SK-N-SH (cell line): Measurements from ENCODE around the gene SAT1. TPM values are rescaled to one million over a fixed set of nuclear protein-coding genes. Genes with fewer than 3 reads are reported as not detected.

ENCODE experiments used
- CTCF ChIA-PET: fragments of 300-600, 350-600 bp; formaldehyde crosslinking; extraction: SDS; loops from one replicate; lab custom pipeline; 2021; lab: Yijun Ruan, JAX
- POLR2A ChIA-PET: fragments of 350-600 bp; sonication (Branson Sonifier 250); formaldehyde crosslinking; extraction: SDS; loops from one replicate; lab custom pipeline; 2020; ENCODE audit warnings: antibody characterized with exemption, inconsistent platforms; lab: Yijun Ruan, JAX
- DNase-seq: peaks from one replicate; pipeline ENCODE4 v3.0.0; 2012
- H2AFZ ChIP-seq: fragments of 200-600 bp; sonication (generic); 2 replicates; pipeline ENCODE4 v1.8.1; 2016; ENCODE audit warnings: antibody characterized with exemption, mild to moderate bottlenecking, low read depth
- H3F3A ChIP-seq: fragments of 200-600 bp; sonication (generic); replicated peaks from 2 replicates; pipeline ENCODE3; 2016; ENCODE audit warnings: antibody characterized with exemption, mild to moderate bottlenecking; ENCODE audit not compliant: insufficient read depth
- H3K27ac ChIP-seq, 2 experiments: fragments of 200-500 bp in 1 of 2; fragments of 200-600 bp in 1 of 2; sonication (Bioruptor generic) in 1 of 2; sonication (generic), shearing (Covaris generic) in 1 of 2; 2 replicates each; pipeline versions ENCODE4 v1.5.1 to v1.6.1; 2014 to 2016; ENCODE audit warnings: low read depth in 2 of 2, inconsistent platforms in 1 of 2, low read length in 1 of 2, mild to moderate bottlenecking in 1 of 2, mixed read lengths in 1 of 2
- H3K27me3 ChIP-seq: fragments of 200-600 bp; sonication (generic), shearing (Covaris generic); 2 replicates; pipeline ENCODE4 v1.6.1; 2016; ENCODE audit warnings: mixed run types; ENCODE audit not compliant: insufficient read depth
- H3K36me3 ChIP-seq, 2 experiments: fragments of 200-500 bp in 1 of 2; fragments of 200-600 bp in 1 of 2; sonication (Bioruptor generic) in 1 of 2; sonication (generic) in 1 of 2; replicated peaks in 1 of 2; 2 replicates each; pipeline versions ENCODE3 to v1.5.1; 2014 to 2016; ENCODE audit warnings: low read length in 1 of 2, mild to moderate bottlenecking in 1 of 2; ENCODE audit not compliant: insufficient read depth in 2 of 2, control insufficient read depth in 1 of 2
- H3K4me1 ChIP-seq, 2 experiments: fragments of 200-500 bp in 1 of 2; fragments of 200-600 bp in 1 of 2; sonication (Bioruptor generic) in 1 of 2; sonication (generic), shearing (Covaris generic) in 1 of 2; 2 replicates each; pipeline versions ENCODE4 v1.5.1 to v1.6.1; 2014 to 2016; ENCODE audit warnings: low read depth in 1 of 2, low read length in 1 of 2, mixed run types in 1 of 2; ENCODE audit not compliant: insufficient read depth in 2 of 2, control insufficient read depth in 1 of 2
- H3K4me2 ChIP-seq: fragments of 200-600 bp; sonication (generic), shearing (Covaris generic); 2 replicates; pipeline ENCODE4 v1.6.1; 2017; ENCODE audit warnings: mixed run types
- H3K4me3 ChIP-seq, 2 experiments: fragments of 200-500 bp in 1 of 2; fragments of 200-600 bp in 1 of 2; sonication (Bioruptor generic) in 1 of 2; sonication (generic), shearing (Covaris generic) in 1 of 2; 2 replicates each; pipeline versions ENCODE4 v1.5.1 to v1.8.1; 2014 to 2016; ENCODE audit warnings: low read depth in 2 of 2, inconsistent platforms in 1 of 2, low read length in 1 of 2, mild to moderate bottlenecking in 1 of 2, mixed read lengths in 1 of 2, moderate library complexity in 1 of 2
- H3K79me2 ChIP-seq: fragments of 200-600 bp; sonication (generic); 2 replicates; pipeline ENCODE4 v1.8.1; 2017; ENCODE audit warnings: mild to moderate bottlenecking; ENCODE audit not compliant: insufficient read depth
- H3K9ac ChIP-seq: fragments of 200-600 bp; sonication (generic); 2 replicates; pipeline ENCODE4 v1.6.1; 2017; ENCODE audit warnings: mixed run types
- H3K9me2 ChIP-seq: fragments of 200-600 bp; sonication (generic); 2 replicates; pipeline ENCODE4 v1.6.1; 2017; ENCODE audit warnings: mixed run types
- H3K9me3 ChIP-seq: fragments of 200-600 bp; sonication (generic); 2 replicates; pipeline ENCODE4 v1.6.1; 2017; ENCODE audit warnings: mixed run types, mild to moderate bottlenecking, moderate library complexity
- H4K20me1 ChIP-seq: fragments of 200-600 bp; sonication (generic); 2 replicates; pipeline ENCODE4 v1.6.1; 2017; ENCODE audit warnings: mild to moderate bottlenecking, mixed run types; ENCODE audit not compliant: insufficient read depth
- CTCF ChIP-seq: fragments of 200-600 bp; sonication (generic); IDR thresholded peaks from 2 replicates; pipeline ENCODE4 v1.6.1; 2017; ENCODE audit warnings: antibody characterized with exemption, mild to moderate bottlenecking, moderate library complexity
- EP300 ChIP-seq, 2 experiments: IDR thresholded peaks; 2 replicates each; pipeline versions ENCODE4 v1.4.0 to v1.6.1; 2012; ENCODE audit warnings: borderline replicate concordance in 1 of 2, low read depth in 1 of 2, low read length in 1 of 2
- FOSL2 ChIP-seq: IDR thresholded peaks from 2 replicates; pipeline ENCODE4 v1.4.0; 2012; ENCODE audit warnings: low read depth, mild to moderate bottlenecking, moderate library complexity, borderline replicate concordance
- FOXM1 ChIP-seq: IDR thresholded peaks from 2 replicates; pipeline ENCODE4 v1.4.0; 2012; ENCODE audit warnings: low read depth, mild to moderate bottlenecking
- GABPA ChIP-seq: IDR thresholded peaks from 2 replicates; pipeline ENCODE4 v1.4.0; 2012; ENCODE audit warnings: low read depth, mild to moderate bottlenecking
- MAX ChIP-seq: IDR thresholded peaks from 2 replicates; pipeline ENCODE4 v1.4.0; 2012; ENCODE audit warnings: low read depth
- MEF2A ChIP-seq: IDR thresholded peaks from 2 replicates; pipeline ENCODE4 v1.4.0; 2012; ENCODE audit warnings: low read depth, borderline replicate concordance
- NFIC ChIP-seq: IDR thresholded peaks from 2 replicates; pipeline ENCODE4 v1.4.0; 2012; ENCODE audit warnings: borderline replicate concordance
- PBX3 ChIP-seq: IDR thresholded peaks from 2 replicates; pipeline ENCODE4; 2012
- RAD21 ChIP-seq: IDR thresholded peaks from 2 replicates; pipeline ENCODE4 v1.6.1; 2012; ENCODE audit warnings: mild to moderate bottlenecking, low read length
- REST ChIP-seq: IDR thresholded peaks from 2 replicates; pipeline ENCODE4 v1.6.1; 2012; ENCODE audit warnings: mild to moderate bottlenecking, low read depth, low read length, moderate library complexity
- RFX5 ChIP-seq: IDR thresholded peaks from 2 replicates; pipeline ENCODE4 v1.6.1; 2012; ENCODE audit warnings: mild to moderate bottlenecking, improper control_type of control experiment, low read length
- RXRA ChIP-seq: IDR thresholded peaks from 2 replicates; pipeline ENCODE4 v1.4.0; 2012; ENCODE audit warnings: low read depth, mild to moderate bottlenecking, borderline replicate concordance
- TCF12 ChIP-seq: IDR thresholded peaks from 2 replicates; pipeline ENCODE4 v1.4.0; 2012
- WGBS: methylation state at CpG from one replicate; pipeline ENCODE4 v1.1.6; 2017; ENCODE audit warnings: low lambda C conversion rate; 5-methylcytosine and 5-hydroxymethylcytosine counted together
- polyA plus RNA-seq, 3 experiments: library from polyadenylated mRNA; depleted of rRNA; stranded (reverse); fragments of >200 nt; gene quantifications; 2 replicates each; pipeline ENCODE4 v1.2.3, GENCODE V29; 2012
- TF ChIP-seq, protein P1 (sequence below): IDR thresholded peaks from 2 replicates; pipeline ENCODE4 v1.4.0; 2012; ENCODE audit warnings: low read depth, borderline replicate concordance
- TF ChIP-seq, protein P2 (sequence below): fragments of 150-350 bp; IDR thresholded peaks from 2 replicates; pipeline ENCODE4 v1.6.1; 2017; ENCODE audit warnings: antibody characterized with exemption, low read length, low read depth, borderline replicate concordance

SAT1 gene
- polyA plus RNA-seq, 1 of the 3 experiments (the other 2 are of a cell fraction): 131 TPM

- no peaks in the 10 kb centered on the region for H3K9me3 ChIP-seq
- 55% methylated on average over 3 of the region's 3 CpGs for WGBS
- no peaks in the 10 kb centered on the region; the same call in 1 of the 2 replicates for H3K27me3 ChIP-seq
- no peak overlapping the region for H3K9ac ChIP-seq
- no peak overlapping the region for H3K4me3 ChIP-seq
- no peaks in the 10 kb centered on the region for H3K9me2 ChIP-seq
- H2AFZ ChIP-seq: no peak overlapping the region
- POLR2A ChIA-PET: no interaction called here
- no peak for DNase-seq
- CTCF ChIA-PET: interaction anchor here (3.0 kb wide), 1 partner anchor 126 kb away, joined by 13 read pairs; no protein-coding TSS in a partner anchor
- no peaks in the 10 kb centered on the region for H3K79me2 ChIP-seq
- no peak overlapping the region for H3K4me2 ChIP-seq
- H4K20me1 ChIP-seq: no peaks in the 10 kb centered on the region
- H3K36me3 ChIP-seq: no peaks in the 10 kb centered on the region
- H3K27ac ChIP-seq: no peak overlapping the region
- TF ChIP-seq CTCF (no peak), MAX (no peak), RXRA (no peak), FOXM1 (no peak), GABPA (no peak)
- peaks cover 5% of the 10 kb centered on the region for H3F3A ChIP-seq
- H3K4me1 ChIP-seq: no peaks in the 10 kb centered on the region
Observed at GRCh38 chrX:23776363-23776762, 6.6 kb upstream of the SAT1 start.

GRCh38 chrX:23779025-23779424 is 3.9 kb upstream of the SAT1 start:
- 46% methylated on average over 4 of the region's 4 CpGs for WGBS
- DNase-seq: no peak
- Histone ChIP-seq H3K9ac (no peak overlapping the region), H3K79me2 (peaks cover 4% of the 10 kb centered on the region; the same call in 1 of the 2 replicates), H3K36me3 (no peaks in the 10 kb centered on the region), H2AFZ (no peak overlapping the region), H3K4me1 (no peaks in the 10 kb centered on the region; a peak in 2 of 4 replicates), H3K4me2 (no peak overlapping the region), H3K9me2 (no peaks in the 10 kb centered on the region), H3K4me3 (no peak overlapping the region), H3K27ac (no peak overlapping the region), H3K9me3 (no peaks in the 10 kb centered on the region), H3K27me3 (no peaks in the 10 kb centered on the region; the same call in 1 of the 2 replicates), H3F3A (peaks cover 17% of the 10 kb centered on the region), H4K20me1 (no peaks in the 10 kb centered on the region)
- CTCF ChIA-PET: interaction anchor here (0.6 to 5.9 kb wide), 2 partner anchors 123 to 332 kb away, joined by 3 to 63 read pairs; no protein-coding TSS in a partner anchor
- POLR2A ChIA-PET: no interaction called here
- TF ChIP-seq GABPA (no peak), EP300 (IDR thresholded peaks at IDR 0.05; ENCODE audit: borderline replicate concordance in 1 of 2, low read depth in 1 of 2, low read length in 1 of 2) (no peak), CTCF (no peak), FOSL2 (no peak), TCF12 (no peak), RXRA (no peak), REST (no peak), NFIC (no peak), RFX5 (no peak), RAD21 (no peak), MEF2A (no peak), PBX3 (no peak)
- TF ChIP-seq, protein P1, sequence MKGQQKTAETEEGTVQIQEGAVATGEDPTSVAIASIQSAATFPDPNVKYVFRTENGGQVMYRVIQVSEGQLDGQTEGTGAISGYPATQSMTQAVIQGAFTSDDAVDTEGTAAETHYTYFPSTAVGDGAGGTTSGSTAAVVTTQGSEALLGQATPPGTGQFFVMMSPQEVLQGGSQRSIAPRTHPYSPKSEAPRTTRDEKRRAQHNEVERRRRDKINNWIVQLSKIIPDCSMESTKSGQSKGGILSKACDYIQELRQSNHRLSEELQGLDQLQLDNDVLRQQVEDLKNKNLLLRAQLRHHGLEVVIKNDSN: no peak
- TF ChIP-seq, protein P2, sequence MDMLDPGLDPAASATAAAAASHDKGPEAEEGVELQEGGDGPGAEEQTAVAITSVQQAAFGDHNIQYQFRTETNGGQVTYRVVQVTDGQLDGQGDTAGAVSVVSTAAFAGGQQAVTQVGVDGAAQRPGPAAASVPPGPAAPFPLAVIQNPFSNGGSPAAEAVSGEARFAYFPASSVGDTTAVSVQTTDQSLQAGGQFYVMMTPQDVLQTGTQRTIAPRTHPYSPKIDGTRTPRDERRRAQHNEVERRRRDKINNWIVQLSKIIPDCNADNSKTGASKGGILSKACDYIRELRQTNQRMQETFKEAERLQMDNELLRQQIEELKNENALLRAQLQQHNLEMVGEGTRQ: no peak
